Measurements from ENCODE around the gene PDCD6IP. TPM values are rescaled to one million over a fixed set of nuclear protein-coding genes. Genes with fewer than 3 reads are reported as not detected.

The PDCD6IP gene
- total RNA-seq, 1 experiment from 2014 or later, result 205 TPM

GRCh38 chr3:33803894-33804526, 5.6 kb downstream of the PDCD6IP start:
- no TSS peak for BruUV-seq (replicated peaks)
- DNase-seq (ENCODE audit: low read depth, low spot score), result no peak
- H3K4me3 ChIP-seq (ENCODE audit: low read depth in 2 of 2, low read length in 2 of 2), result no peak overlapping the region
- no peak for TF ChIP-seq POLR2AphosphoS5 (IDR thresholded peaks at IDR 0.05; ENCODE audit: low read depth, low read length)
- no peak for TF ChIP-seq REST (IDR thresholded peaks at IDR 0.05; ENCODE audit: insufficient read depth in 1 of 2, low read depth in 2 of 2, low read length in 1 of 2)
- no peak for TF ChIP-seq SIN3A (IDR thresholded peaks at IDR 0.05; ENCODE audit: borderline replicate concordance, insufficient read depth, low read depth, low read length)
- TF ChIP-seq TCF7L2 (IDR thresholded peaks at IDR 0.05; ENCODE audit: low read depth, low read length), result no peak
- TF ChIP-seq CTCF (IDR thresholded peaks at IDR 0.05), result no peak
- H3K9me3 ChIP-seq (ENCODE audit: control insufficient read depth, insufficient read depth, low read depth, low read length), result peaks cover 5% of the 10 kb centered on the region; the same call in 1 of the 2 replicates
- intact Hi-C loops (cut with micrococcal nuclease; ENCODE audit: unreplicated experiment) (no loop called here), in situ Hi-C loops (cut with HindIII; ENCODE audit: low pct_unique_long_range_greater_than_20kb, low sequenced_read_pairs) (no loop called here)
- H3K27ac ChIP-seq (ENCODE audit: low read length), result no peak overlapping the region
- ChIA-PET CTCF (no interaction called here), POLR2A (no interaction called here)
- H3K36me3 ChIP-seq (ENCODE audit: control insufficient read depth, insufficient read depth, low read length), result peaks cover 4% of the 10 kb centered on the region; the same call in 1 of the 2 replicates
- no peak for ATAC-seq
- no peaks in the 10 kb centered on the region for H3K27me3 ChIP-seq (ENCODE audit: control insufficient read depth, insufficient read depth, low read length)
- H3K4me1 ChIP-seq (ENCODE audit: control insufficient read depth, insufficient read depth, low read length), result peaks cover 11% of the 10 kb centered on the region

GRCh38 chr3:33807191-33807590, 8.8 kb downstream of the PDCD6IP start:
- intact Hi-C loops (cut with micrococcal nuclease; ENCODE audit: unreplicated experiment), result no loop called here
- BruUV-seq (replicated peaks), result no TSS peak
- H3K4me3 ChIP-seq (ENCODE audit: low read depth in 2 of 2, low read length in 2 of 2), result no peak overlapping the region
- DNase-seq (ENCODE audit: low read depth, low spot score), result no peak
- CTCF ChIA-PET, result no interaction called here
- POLR2A ChIA-PET, result no interaction called here
- no peaks in the 10 kb centered on the region; the same call in 1 of the 2 replicates for H3K36me3 ChIP-seq (ENCODE audit: control insufficient read depth, insufficient read depth, low read length)
- H3K27me3 ChIP-seq (ENCODE audit: control insufficient read depth, insufficient read depth, low read length), result no peaks in the 10 kb centered on the region
- ATAC-seq, result no peak
- in situ Hi-C loops (cut with HindIII; ENCODE audit: low pct_unique_long_range_greater_than_20kb, low sequenced_read_pairs), result no loop called here
- H3K27ac ChIP-seq (ENCODE audit: low read length), result no peak overlapping the region
- no peaks in the 10 kb centered on the region for H3K4me1 ChIP-seq (ENCODE audit: control insufficient read depth, insufficient read depth, low read length)
- TF ChIP-seq TCF7L2 (IDR thresholded peaks at IDR 0.05; ENCODE audit: low read depth, low read length) (no peak), REST (IDR thresholded peaks at IDR 0.05; ENCODE audit: insufficient read depth in 1 of 2, low read depth in 2 of 2, low read length in 1 of 2) (no peak), POLR2AphosphoS5 (IDR thresholded peaks at IDR 0.05; ENCODE audit: low read depth, low read length) (no peak), CTCF (IDR thresholded peaks at IDR 0.05) (no peak)
- peaks cover 5% of the 10 kb centered on the region; the same call in 1 of the 2 replicates for H3K9me3 ChIP-seq (ENCODE audit: control insufficient read depth, insufficient read depth, low read depth, low read length)
